Measurements from ENCODE around the gene TREML1.
"Not testable (repeated sequence)": the region's sequence is repeated elsewhere in the genome, so short reads cannot be mapped to it uniquely, and the experiment has no call there.

- TF ChIP-seq, protein P1, sequence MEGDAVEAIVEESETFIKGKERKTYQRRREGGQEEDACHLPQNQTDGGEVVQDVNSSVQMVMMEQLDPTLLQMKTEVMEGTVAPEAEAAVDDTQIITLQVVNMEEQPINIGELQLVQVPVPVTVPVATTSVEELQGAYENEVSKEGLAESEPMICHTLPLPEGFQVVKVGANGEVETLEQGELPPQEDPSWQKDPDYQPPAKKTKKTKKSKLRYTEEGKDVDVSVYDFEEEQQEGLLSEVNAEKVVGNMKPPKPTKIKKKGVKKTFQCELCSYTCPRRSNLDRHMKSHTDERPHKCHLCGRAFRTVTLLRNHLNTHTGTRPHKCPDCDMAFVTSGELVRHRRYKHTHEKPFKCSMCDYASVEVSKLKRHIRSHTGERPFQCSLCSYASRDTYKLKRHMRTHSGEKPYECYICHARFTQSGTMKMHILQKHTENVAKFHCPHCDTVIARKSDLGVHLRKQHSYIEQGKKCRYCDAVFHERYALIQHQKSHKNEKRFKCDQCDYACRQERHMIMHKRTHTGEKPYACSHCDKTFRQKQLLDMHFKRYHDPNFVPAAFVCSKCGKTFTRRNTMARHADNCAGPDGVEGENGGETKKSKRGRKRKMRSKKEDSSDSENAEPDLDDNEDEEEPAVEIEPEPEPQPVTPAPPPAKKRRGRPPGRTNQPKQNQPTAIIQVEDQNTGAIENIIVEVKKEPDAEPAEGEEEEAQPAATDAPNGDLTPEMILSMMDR (IDR thresholded peaks at IDR 0.05) = not testable (repeated sequence)
- TF ChIP-seq TAF1 (IDR thresholded peaks at IDR 0.05; ENCODE audit: borderline replicate concordance, low read depth, low read length); IRF3 (IDR thresholded peaks at IDR 0.05; ENCODE audit: low read depth, low read length); RFX5 (IDR thresholded peaks at IDR 0.05; ENCODE audit: low read length); EP300 (IDR thresholded peaks at IDR 0.05; ENCODE audit: borderline replicate concordance in 1 of 2, low read depth in 1 of 2, low read length in 1 of 2); CHD2 (IDR thresholded peaks at IDR 0.05; ENCODE audit: low read length, partially characterized antibody); RAD21 (IDR thresholded peaks at IDR 0.05; ENCODE audit: low read length); EZH2phosphoT487 (IDR thresholded peaks at IDR 0.05; ENCODE audit: borderline replicate concordance, low read depth); FOXM1 (IDR thresholded peaks at IDR 0.05; ENCODE audit: low read depth): not testable (repeated sequence)
- TF ChIP-seq, protein P2, sequence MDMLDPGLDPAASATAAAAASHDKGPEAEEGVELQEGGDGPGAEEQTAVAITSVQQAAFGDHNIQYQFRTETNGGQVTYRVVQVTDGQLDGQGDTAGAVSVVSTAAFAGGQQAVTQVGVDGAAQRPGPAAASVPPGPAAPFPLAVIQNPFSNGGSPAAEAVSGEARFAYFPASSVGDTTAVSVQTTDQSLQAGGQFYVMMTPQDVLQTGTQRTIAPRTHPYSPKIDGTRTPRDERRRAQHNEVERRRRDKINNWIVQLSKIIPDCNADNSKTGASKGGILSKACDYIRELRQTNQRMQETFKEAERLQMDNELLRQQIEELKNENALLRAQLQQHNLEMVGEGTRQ (IDR thresholded peaks at IDR 0.05; ENCODE audit: borderline replicate concordance, low read depth, low read length) = not testable (repeated sequence)
These were observed 34.9 kb upstream of the TREML1 start for GRCh38 chr6:41189046-41189445.
